T-cell (primary cell): ENCODE data around the gene FUT1. TPM values are rescaled to one million over a fixed set of nuclear protein-coding genes. Genes with fewer than 3 reads are reported as not detected.

ENCODE experiments used
- ATAC-seq, 4 experiments: fragments of 200-7000 bp in 3 of 4; fragments of 150-1000 bp in 1 of 4; cut with Tn5 transposase; replicated peaks in 1 of 4; 1 replicate in 3 of 4; 2 replicates in 1 of 4; pipeline ENCODE4 v1.10.0; 2021; ENCODE audit warnings: moderate library complexity in 3 of 4, mild to moderate bottlenecking in 2 of 4, moderate number of reproducible peaks in 1 of 4
- CTCF ChIA-PET, 2 donors: fragments of 300-600 bp; sonication (Branson Sonifier 250); formaldehyde crosslinking; loops; one replicate each; lab custom pipeline; 2022; ENCODE audit warnings: antibody characterized with exemption in 2 of 2; lab: Charles Lee
- POLR2A ChIA-PET, 2 donors: fragments of 300-600 bp; sonication (Branson Sonifier 250); formaldehyde crosslinking; loops; one replicate each; lab custom pipeline; 2022; ENCODE audit warnings: antibody characterized with exemption in 2 of 2; lab: Charles Lee
- DNase-seq, 35 experiments: peaks; one replicate each; pipeline versions ENCODE4 v3.0.0 to v3.0.0-alpha.2; 2013 to 2023
- H3K27ac ChIP-seq: one replicate; pipeline ENCODE4 v1.5.1; 2013; ENCODE audit warnings: low read length
- H3K27me3 ChIP-seq, 2 experiments: replicated peaks in 1 of 2; 1 replicate in 1 of 2; 2 replicates in 1 of 2; pipeline versions ENCODE4 v1.6.1 to v1.7.0; 2013; ENCODE audit warnings: low read length in 1 of 2, mixed read lengths in 1 of 2; ENCODE audit not compliant: control insufficient read depth in 2 of 2, insufficient read depth in 2 of 2; ENCODE audit errors: extremely low read depth in 1 of 2
- H3K36me3 ChIP-seq, 2 donors: 1 replicate in 1 of 2; 2 replicates in 1 of 2; pipeline versions ENCODE4 v1.6.1 to v1.7.0; 2013; ENCODE audit warnings: low read length in 1 of 2; ENCODE audit not compliant: control insufficient read depth in 2 of 2, insufficient read depth in 1 of 2; ENCODE audit errors: extremely low read depth in 1 of 2
- H3K4me1 ChIP-seq, 2 experiments: 1 replicate in 1 of 2; 2 replicates in 1 of 2; pipeline versions ENCODE4 v1.6.1 to v1.7.0; 2013; ENCODE audit warnings: low read length in 2 of 2, mixed read lengths in 1 of 2; ENCODE audit not compliant: insufficient read depth in 2 of 2, control insufficient read depth in 1 of 2; ENCODE audit errors: extremely low read depth in 1 of 2
- H3K4me3 ChIP-seq, 2 donors: 1 replicate in 1 of 2; 2 replicates in 1 of 2; pipeline versions ENCODE4 v1.5.1 to v1.7.0; 2013; ENCODE audit warnings: mild to moderate bottlenecking in 2 of 2, low read length in 1 of 2, moderate library complexity in 1 of 2; ENCODE audit not compliant: control insufficient read depth in 1 of 2; ENCODE audit errors: extremely low read depth in 1 of 2
- H3K9me3 ChIP-seq: 2 replicates; pipeline ENCODE4 v1.7.0; 2013
- H3K27ac Mint-ChIP-seq, 2 donors: one replicate each; pipeline ENCODE4 v1.8.0; 2020 to 2021; ENCODE audit warnings: mild to moderate bottlenecking in 2 of 2, mixed read lengths in 2 of 2
- H3K27me3 Mint-ChIP-seq, 2 donors: one replicate each; pipeline ENCODE4 v1.8.0; 2021 to 2022; ENCODE audit warnings: mixed read lengths in 2 of 2
- H3K36me3 Mint-ChIP-seq: one replicate; pipeline ENCODE4 v1.8.0; 2021; ENCODE audit warnings: mixed read lengths
- H3K4me1 Mint-ChIP-seq, 3 donors: one replicate each; pipeline ENCODE4 v1.8.0; 2020 to 2022; ENCODE audit warnings: mixed read lengths in 3 of 3, mild to moderate bottlenecking in 1 of 3
- H3K4me3 Mint-ChIP-seq, 3 donors: one replicate each; pipeline ENCODE4 v1.8.0; 2020 to 2022; ENCODE audit warnings: mild to moderate bottlenecking in 3 of 3, mixed read lengths in 3 of 3, moderate library complexity in 3 of 3
- H3K9me3 Mint-ChIP-seq, 3 donors: one replicate each; pipeline ENCODE4 v1.8.0; 2020 to 2022; ENCODE audit warnings: mixed read lengths in 3 of 3
- WGBS: methylation state at CpG from one replicate; pipeline ENCODE4 v1.1.5; 2013; ENCODE audit warnings: missing lambda C conversion rate; ENCODE audit not compliant: insufficient coverage; 5-methylcytosine and 5-hydroxymethylcytosine counted together
- total RNA-seq, 35 experiments: library from RNA in 6 of 35; stranded (reverse) in 6 of 35; fragments of 120-200 nt in 1 of 35; gene quantifications; one replicate each; pipeline versions ENCODE4 v1.2.1 to v1.2.4 and lab custom pipeline; 2013 to 2026

FUT1 gene
- under 1 TPM; 0.09 to 0.28 (median 0.15) TPM for total RNA-seq
- 0.18 TPM for total RNA-seq (2013)
- 0 to 0.64 (median 0.15) reads per million in 29 experiments for total RNA-seq (lab: John Stamatoyannopoulos, UW)

DNA sequence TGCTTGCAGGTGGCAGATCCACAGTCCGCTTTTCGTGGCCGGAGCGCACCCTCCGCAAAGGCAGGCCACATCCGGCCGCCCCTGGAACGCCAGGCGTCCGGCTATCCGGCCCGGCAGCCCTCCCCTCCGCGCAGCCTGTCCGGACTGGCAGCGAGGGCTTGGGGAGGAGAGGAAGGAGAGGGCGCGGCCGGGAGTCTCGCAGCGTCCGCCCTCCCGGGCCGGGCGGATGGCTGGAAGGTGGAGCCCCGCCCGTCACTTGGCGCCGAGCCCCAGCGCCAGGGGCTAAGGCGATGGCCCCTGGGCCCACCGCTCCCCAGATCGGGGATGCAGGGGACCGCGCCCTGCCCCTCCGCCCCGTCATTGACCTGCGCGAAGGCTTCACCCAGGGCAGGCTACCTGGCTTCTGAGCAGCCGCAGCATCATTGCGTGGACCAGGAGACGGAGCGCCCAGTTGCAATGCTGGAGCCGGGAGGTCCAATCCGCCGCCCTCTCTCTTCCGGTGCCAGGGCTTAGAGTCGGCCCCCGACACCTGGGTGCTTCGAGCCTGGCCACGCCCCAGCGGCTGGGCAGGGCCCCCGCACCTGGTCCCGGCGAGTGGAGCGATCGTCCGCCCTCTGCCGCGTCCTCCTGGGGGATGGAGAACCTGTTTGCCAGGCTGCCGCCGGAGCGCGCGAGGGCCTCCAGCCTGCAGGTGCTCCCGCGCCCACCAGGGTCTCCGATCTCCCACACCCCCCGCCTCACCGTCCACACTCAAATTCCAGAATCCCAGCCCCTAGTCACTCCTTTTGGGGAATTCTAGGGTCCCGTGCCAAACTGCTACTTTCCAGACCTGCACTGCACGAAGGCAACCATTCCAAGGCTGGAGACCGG is at the start of gene FUT1:
FUT1 (minus strand) TSS at position 146 of the 870 bp plus-strand sequence. CDS start 1,360 bp downstream, outside the sequence.
- WGBS, result 1% methylated on average over 59 of the region's 73 CpGs
- POLR2A ChIA-PET, result no interaction called here
- Mint-ChIP-seq H3K27ac (peak within 1 kb of the TSS in 1 of 2 donors; percentile 81), H3K27me3 (peaks cover 20 to 31% of the 10 kb centered on the region in 2 donors), H3K4me3 (peak within 1 kb of the TSS; percentile 71 to 84 (median 74)), H3K9me3 (no peaks in the 10 kb centered on the region), H3K36me3 (no peaks in the 10 kb centered on the region), H3K4me1 (peaks cover 12 to 20% (median 19%) of the 10 kb centered on the region in 3 donors)
- Histone ChIP-seq H3K27me3 (peaks cover 0 to 70% of the 10 kb centered on the region in 2 experiments), H3K9me3 (no peaks in the 10 kb centered on the region), H3K4me1 (peaks cover 2 to 21% of the 10 kb centered on the region in 2 experiments), H3K27ac (no peak within 1 kb of the TSS), H3K4me3 (peak within 1 kb of the TSS; percentile 40 to 54), H3K36me3 (no peaks in the 10 kb centered on the region)
- DNase-seq (peak in 21 of 35 experiments; percentile 17 to 48 (median 28)), ATAC-seq (peak; percentile 71 to 75 (median 73))
- CTCF ChIA-PET, result no interaction called here

DNA sequence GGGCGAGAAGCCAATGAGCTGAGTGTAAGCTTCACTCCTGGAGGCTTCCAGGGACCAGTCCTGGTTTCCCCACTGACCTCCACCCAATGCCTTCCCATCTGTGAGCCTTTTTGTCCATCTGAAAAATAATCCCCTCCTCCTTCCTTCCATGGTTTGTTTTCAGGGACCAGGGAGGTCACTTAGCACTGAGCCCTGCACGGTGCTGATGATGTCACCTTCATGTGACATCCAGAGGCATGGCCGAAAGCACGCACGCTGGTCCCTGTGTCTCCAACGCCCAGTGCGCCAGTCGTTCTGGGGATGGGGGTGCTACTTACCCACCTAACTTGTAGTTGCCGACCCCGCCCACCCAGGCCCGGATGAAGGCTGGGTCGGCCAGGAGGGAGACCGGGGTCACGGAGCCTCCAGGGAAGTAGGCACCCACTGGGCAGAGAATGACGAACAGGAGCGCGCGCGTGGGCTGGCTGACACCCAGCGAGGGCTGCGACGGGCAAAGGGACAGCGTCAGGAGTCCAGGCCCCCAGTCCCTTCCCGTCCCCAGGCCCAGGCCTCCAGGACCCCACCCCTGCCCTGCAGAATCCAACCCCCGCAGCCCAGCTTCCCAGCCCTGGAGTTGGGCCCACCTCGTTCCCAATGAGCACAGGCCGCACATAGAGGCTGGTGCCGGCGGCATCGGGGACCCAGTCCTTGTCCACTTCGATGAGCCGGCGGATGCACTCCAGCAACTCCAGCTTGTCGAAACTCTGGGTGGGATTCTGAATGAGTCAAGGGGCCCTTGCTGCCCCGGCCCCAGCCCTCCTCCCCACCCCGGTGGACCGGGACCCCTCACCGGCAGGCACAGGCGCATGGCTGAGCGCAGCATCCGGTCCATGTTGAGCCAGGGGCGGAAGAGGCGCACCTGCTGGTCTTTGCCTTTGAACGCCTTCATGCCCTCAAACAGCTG is 47.2 kb upstream of the FUT1 start:
- no peak overlapping the region for H3K27ac ChIP-seq
- CTCF ChIA-PET, result interaction anchor here in 1 of 2 donors (0.7 kb wide), 1 partner anchor 214 kb away, joined by 3 read pairs; no protein-coding TSS in a partner anchor
- Mint-ChIP-seq H3K4me3 (no peak overlapping the region), H3K9me3 (no peaks in the 10 kb centered on the region), H3K36me3 (peaks cover under 1% of the 10 kb centered on the region), H3K4me1 (peaks cover 5 to 11% (median 7%) of the 10 kb centered on the region in 3 donors), H3K27me3 (no peaks in the 10 kb centered on the region), H3K27ac (no peak overlapping the region)
- no peak for ATAC-seq
- no peaks in the 10 kb centered on the region for H3K9me3 ChIP-seq
- WGBS, result 95% methylated on average over 39 of the region's 44 CpGs
- H3K27me3 ChIP-seq, result no peaks in the 10 kb centered on the region
- no peak overlapping the region for H3K4me3 ChIP-seq
- POLR2A ChIA-PET, result no interaction called here
- DNase-seq, result no peak
- peaks cover 0 to 12% of the 10 kb centered on the region in 2 experiments for H3K4me1 ChIP-seq
- peaks cover 0 to 6% of the 10 kb centered on the region in 2 donors for H3K36me3 ChIP-seq

DNA sequence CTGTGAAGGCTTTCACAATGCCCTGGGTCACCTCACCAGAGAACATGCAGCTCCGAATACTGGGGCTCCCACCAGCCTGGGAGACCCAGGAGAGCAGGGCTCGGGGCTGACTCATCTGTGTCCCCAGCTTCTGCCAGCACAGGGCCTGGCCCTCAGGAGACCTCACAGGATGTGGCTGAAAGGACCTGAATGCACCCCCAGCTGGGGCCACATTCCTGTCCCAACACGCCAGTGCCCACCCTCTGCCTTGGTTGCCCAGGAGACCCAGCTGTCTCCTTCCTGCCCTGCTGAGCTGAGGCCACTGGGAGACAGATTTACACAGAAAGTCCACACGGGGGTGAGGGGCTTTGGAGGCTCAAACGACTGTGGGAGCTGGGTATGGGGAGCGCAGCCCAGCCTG is 46.5 kb upstream of the FUT1 start:
- WGBS, result 92% methylated on average over 3 of the region's 6 CpGs
- Mint-ChIP-seq H3K9me3 (no peaks in the 10 kb centered on the region), H3K27me3 (no peaks in the 10 kb centered on the region), H3K4me1 (peaks cover 5 to 12% (median 9%) of the 10 kb centered on the region in 3 donors), H3K36me3 (no peaks in the 10 kb centered on the region), H3K27ac (no peak overlapping the region), H3K4me3 (no peak overlapping the region)
- CTCF ChIA-PET, result interaction anchor here in 1 of 2 donors (0.6 to 0.9 kb wide), 3 partner anchors 37 to 214 kb away, joined by 3 read pairs; partner anchors contain the start of gene HSD17B14
- Histone ChIP-seq H3K4me1 (peaks cover 0 to 14% of the 10 kb centered on the region in 2 experiments), H3K27me3 (no peaks in the 10 kb centered on the region), H3K9me3 (no peaks in the 10 kb centered on the region), H3K4me3 (no peak overlapping the region), H3K36me3 (peaks cover 0 to 4% of the 10 kb centered on the region in 2 donors), H3K27ac (no peak overlapping the region)
- DNase-seq (no peak), ATAC-seq (no peak)
- POLR2A ChIA-PET, result no interaction called here

DNA sequence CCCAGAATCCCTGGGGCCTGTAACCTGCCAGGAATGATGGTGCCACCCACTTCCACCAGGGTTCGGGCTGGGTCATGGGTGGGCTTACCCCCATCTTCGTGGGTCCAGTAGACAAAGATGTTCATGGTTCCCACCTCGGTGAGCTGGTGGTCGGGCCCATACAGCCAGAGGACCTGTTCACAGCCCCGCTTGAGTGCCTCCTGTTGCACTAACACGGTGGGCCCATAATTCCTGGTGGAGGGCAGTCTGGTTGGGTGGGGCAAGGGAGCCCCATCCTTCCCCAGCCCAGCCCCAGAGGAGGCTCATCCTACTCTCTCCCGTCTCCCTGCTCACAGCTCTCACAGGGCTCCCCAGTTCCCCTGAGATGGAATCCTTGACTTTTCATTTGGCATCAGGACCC is 44.7 kb upstream of the FUT1 start:
- H3K27ac Mint-ChIP-seq, result peak overlapping the region in 1 of 2 donors; percentile 12
- no peaks in the 10 kb centered on the region for H3K9me3 Mint-ChIP-seq
- CTCF ChIA-PET, result interaction anchor here in 1 of 2 donors (0.5 kb wide), 1 partner anchor 46 kb away, joined by 4 read pairs; no protein-coding TSS in a partner anchor

DNA sequence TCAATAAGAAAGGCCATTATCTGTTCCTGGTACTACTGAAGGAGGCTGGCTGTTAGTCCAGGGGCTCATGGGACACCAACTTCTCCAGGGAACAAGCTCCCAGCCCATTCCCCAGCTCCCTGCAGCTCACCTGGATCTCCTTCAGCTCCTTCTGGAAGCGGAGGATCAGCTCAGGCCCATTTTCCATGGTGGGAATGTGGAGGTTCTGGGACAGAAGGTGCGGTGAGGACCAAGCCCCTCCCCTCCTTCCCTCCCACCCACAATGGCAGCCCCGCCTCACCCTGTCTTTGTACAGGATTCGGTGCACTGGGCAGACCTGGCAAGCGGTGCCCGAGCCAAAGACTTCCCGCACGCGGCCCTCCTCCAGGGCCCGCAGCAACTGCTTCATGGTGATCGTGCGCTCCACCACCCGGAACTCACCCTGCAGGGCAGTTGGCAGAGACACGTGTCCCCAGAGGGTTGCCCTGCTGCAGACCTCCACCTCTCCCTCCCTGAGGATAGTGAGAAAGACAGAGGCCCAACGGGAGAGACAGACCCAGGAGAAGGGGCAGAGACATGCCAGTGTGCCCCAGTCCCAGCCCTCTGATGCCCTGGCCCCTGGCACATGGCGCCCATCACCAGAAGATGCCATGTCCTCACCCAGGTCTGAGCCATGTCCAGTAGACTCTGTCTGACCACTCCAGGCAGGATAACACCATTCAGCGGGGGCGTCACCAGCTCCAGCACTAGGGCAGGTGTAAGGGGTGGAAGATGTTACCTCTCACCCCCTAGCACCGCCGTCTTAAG is 44.0 kb upstream of the FUT1 start:
- CTCF ChIA-PET, result interaction anchor here (0.5 to 2.3 kb wide), 6 partner anchors 9 to 197 kb away, joined by 3 to 17 read pairs (median 6); partner anchors contain the start of genes GYS1 (in 1 of the 2), HSD17B14 (in 1 of the 2) and RUVBL2 (in 1 of the 2)
- POLR2A ChIA-PET, result interaction anchor here in 1 of 2 donors (1.0 kb wide), 1 partner anchor 79 kb away, joined by 5 read pairs; no protein-coding TSS in a partner anchor

More for the DNA sequence above, 44.7 kb upstream of the FUT1 start:
- POLR2A ChIA-PET, result no interaction called here
- Mint-ChIP-seq H3K4me3 (peak overlapping the region in 1 of 3 donors; percentile 7), H3K27me3 (no peaks in the 10 kb centered on the region), H3K36me3 (no peaks in the 10 kb centered on the region), H3K4me1 (peaks cover 5 to 12% (median 9%) of the 10 kb centered on the region in 3 donors)
- DNase-seq, result no peak
- Histone ChIP-seq H3K27ac (no peak overlapping the region), H3K4me1 (peaks cover 0 to 14% of the 10 kb centered on the region in 2 experiments), H3K9me3 (no peaks in the 10 kb centered on the region), H3K4me3 (no peak overlapping the region), H3K36me3 (peaks cover 0 to 4% of the 10 kb centered on the region in 2 donors), H3K27me3 (no peaks in the 10 kb centered on the region)
- 87% methylated on average over 7 of the region's 7 CpGs for WGBS
- ATAC-seq, result no peak

More for the DNA sequence above, 44.0 kb upstream of the FUT1 start:
- Histone ChIP-seq H3K27ac (no peak overlapping the region), H3K9me3 (no peaks in the 10 kb centered on the region), H3K4me3 (no peak overlapping the region), H3K27me3 (no peaks in the 10 kb centered on the region), H3K4me1 (peaks cover 0 to 14% of the 10 kb centered on the region in 2 experiments), H3K36me3 (peaks cover 0 to 4% of the 10 kb centered on the region in 2 donors)
- Mint-ChIP-seq H3K9me3 (no peaks in the 10 kb centered on the region), H3K27ac (no peak overlapping the region), H3K4me3 (no peak overlapping the region), H3K36me3 (no peaks in the 10 kb centered on the region), H3K4me1 (peaks cover 5 to 12% (median 9%) of the 10 kb centered on the region in 3 donors), H3K27me3 (no peaks in the 10 kb centered on the region)
- WGBS, result 95% methylated on average over 10 of the region's 20 CpGs
- ATAC-seq, result no peak
- no peak for DNase-seq
